ENCODE data around the gene WNT1. TPM values are rescaled to one million over a fixed set of nuclear protein-coding genes. Genes with fewer than 3 reads are reported as not detected.

WNT1 gene
- total RNA-seq, 2 donors from 2014 or later, result not detected

- TF ChIP-seq POLR2A (IDR thresholded peaks at IDR 0.05) (no peak), CTCF (IDR thresholded peaks at IDR 0.05) (no peak)
- peaks cover 43% of the 10 kb centered on the region for H3K4me1 ChIP-seq
- WGBS, 2 donors, result 58 to 59% methylated on average over 6 of the region's 6 CpGs
- H3K36me3 ChIP-seq (replicated peaks in 1 of 2; ENCODE audit: insufficient read depth in 1 of 2, low read depth in 2 of 2), result no peaks in the 10 kb centered on the region
- intact Hi-C loops (cut with DNase I), result no loop called here
- H3K27ac ChIP-seq, result no peak overlapping the region
- ATAC-seq, result no peak
- H3K4me3 ChIP-seq, result no peak overlapping the region
- H3K27me3 ChIP-seq, result peaks cover 0 to 43% of the 10 kb centered on the region in 2 donors
- no peak for DNase-seq
- H3K9me3 ChIP-seq, result no peaks in the 10 kb centered on the region
Measured at GRCh38 chr12:48982397-48983080, 4.4 kb downstream of the WNT1 start.

- H3K4me1 ChIP-seq, result peaks cover 14% of the 10 kb centered on the region
- no peaks in the 10 kb centered on the region for H3K36me3 ChIP-seq (replicated peaks in 1 of 2; ENCODE audit: insufficient read depth in 1 of 2, low read depth in 2 of 2)
- 42 to 58% methylated on average over 10 of the region's 10 CpGs for WGBS, 2 donors
- ATAC-seq (no peak), DNase-seq (no peak)
- intact Hi-C loops (cut with DNase I), result no loop called here
- TF ChIP-seq POLR2A (IDR thresholded peaks at IDR 0.05) (no peak), CTCF (IDR thresholded peaks at IDR 0.05) (no peak)
- peaks cover 0 to 16% of the 10 kb centered on the region in 2 donors for H3K27me3 ChIP-seq
- no peaks in the 10 kb centered on the region for H3K9me3 ChIP-seq
- no peak overlapping the region for H3K4me3 ChIP-seq
- H3K27ac ChIP-seq, result no peak overlapping the region
Measured at GRCh38 chr12:48985475-48985897, 7.4 kb downstream of the WNT1 start.

GRCh38 chr12:48985901-48986300, 7.8 kb downstream of the WNT1 start:
- Histone ChIP-seq H3K27me3 (peaks cover 0 to 12% of the 10 kb centered on the region in 2 donors), H3K4me3 (no peak overlapping the region), H3K9me3 (no peaks in the 10 kb centered on the region), H3K4me1 (peaks cover 10% of the 10 kb centered on the region), H3K27ac (no peak overlapping the region), H3K36me3 (replicated peaks in 1 of 2; ENCODE audit: insufficient read depth in 1 of 2, low read depth in 2 of 2) (no peaks in the 10 kb centered on the region)
- TF ChIP-seq CTCF (IDR thresholded peaks at IDR 0.05) (no peak), POLR2A (IDR thresholded peaks at IDR 0.05) (no peak)
- ATAC-seq (no peak), DNase-seq (no peak)
- intact Hi-C loops (cut with DNase I), result no loop called here
- 79 to 89% methylated on average over 2 of the region's 2 CpGs for WGBS, 2 donors

GRCh38 chr12:48986720-48987291, 8.7 kb downstream of the WNT1 start:
- intact Hi-C loops (cut with DNase I), result no loop called here
- 38 to 68% methylated on average over 8 to 19 of the region's 23 CpGs for WGBS, 2 donors
- Histone ChIP-seq H3K4me3 (no peak overlapping the region), H3K9me3 (no peaks in the 10 kb centered on the region), H3K4me1 (peaks cover 1% of the 10 kb centered on the region), H3K27me3 (peaks cover 0 to 3% of the 10 kb centered on the region in 2 donors), H3K36me3 (replicated peaks in 1 of 2; ENCODE audit: insufficient read depth in 1 of 2, low read depth in 2 of 2) (no peaks in the 10 kb centered on the region), H3K27ac (no peak overlapping the region)
- no peak for TF ChIP-seq CTCF (IDR thresholded peaks at IDR 0.05)
- TF ChIP-seq POLR2A (IDR thresholded peaks at IDR 0.05), result no peak
- ATAC-seq, result no peak
- DNase-seq, result no peak
